GM18951 (cell line): ENCODE results near the gene FUT2.

ENCODE experiments used
- POLR2A ChIP-seq: IDR thresholded peaks from 4 replicates; pipeline ENCODE4 v1.6.1; 2011; ENCODE audit warnings: mild to moderate bottlenecking; ENCODE audit not compliant: insufficient read length, insufficient read depth; ENCODE audit errors: extremely low read depth
- in situ Hi-C: fragments of 300-500 bp; cut with MboI; formaldehyde crosslinking; loops from one replicate; pipeline ENCODE4 v1.12.0; 2022; ENCODE audit warnings: low sequenced_read_pairs, mixed read lengths, inconsistent platforms; ENCODE audit not compliant: unreplicated experiment

Gene FUT2

GRCh38 chr19:48734625-48735024 is 38.9 kb downstream of the FUT2 start:
- in situ Hi-C loops: no loop called here
- TF ChIP-seq POLR2A: no peak

DNA sequence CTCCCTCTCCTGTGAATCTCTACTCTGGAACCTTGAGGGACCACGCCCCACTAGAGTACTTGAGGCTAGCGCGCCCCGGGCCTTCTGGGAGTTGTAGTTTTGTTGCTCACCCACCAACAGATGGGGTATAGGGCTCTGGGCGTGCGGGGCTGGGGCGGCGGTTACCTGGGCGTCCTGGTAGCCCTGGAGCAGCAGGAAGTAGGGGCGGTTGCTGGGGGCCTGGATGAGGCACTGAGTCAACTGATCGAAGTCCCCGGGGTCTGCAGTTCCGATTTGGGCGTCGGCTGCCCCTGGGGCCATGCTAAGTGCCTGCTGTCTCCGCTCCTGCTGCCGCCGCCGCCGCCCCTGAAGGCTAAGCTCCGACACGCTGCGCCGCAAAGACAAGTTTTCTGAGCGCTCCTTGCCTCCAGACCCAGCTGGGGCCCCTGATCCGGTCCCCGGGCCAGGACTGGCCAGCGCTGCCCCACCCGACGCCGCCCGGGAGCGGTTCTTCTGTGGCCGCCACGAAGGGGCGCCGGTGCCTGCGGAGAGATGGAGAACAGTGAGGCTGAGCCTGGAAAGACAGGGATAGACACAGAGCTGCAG is 39.4 kb downstream of the FUT2 start:
- in situ Hi-C loops: no loop called here
- TF ChIP-seq POLR2A: no peak

DNA sequence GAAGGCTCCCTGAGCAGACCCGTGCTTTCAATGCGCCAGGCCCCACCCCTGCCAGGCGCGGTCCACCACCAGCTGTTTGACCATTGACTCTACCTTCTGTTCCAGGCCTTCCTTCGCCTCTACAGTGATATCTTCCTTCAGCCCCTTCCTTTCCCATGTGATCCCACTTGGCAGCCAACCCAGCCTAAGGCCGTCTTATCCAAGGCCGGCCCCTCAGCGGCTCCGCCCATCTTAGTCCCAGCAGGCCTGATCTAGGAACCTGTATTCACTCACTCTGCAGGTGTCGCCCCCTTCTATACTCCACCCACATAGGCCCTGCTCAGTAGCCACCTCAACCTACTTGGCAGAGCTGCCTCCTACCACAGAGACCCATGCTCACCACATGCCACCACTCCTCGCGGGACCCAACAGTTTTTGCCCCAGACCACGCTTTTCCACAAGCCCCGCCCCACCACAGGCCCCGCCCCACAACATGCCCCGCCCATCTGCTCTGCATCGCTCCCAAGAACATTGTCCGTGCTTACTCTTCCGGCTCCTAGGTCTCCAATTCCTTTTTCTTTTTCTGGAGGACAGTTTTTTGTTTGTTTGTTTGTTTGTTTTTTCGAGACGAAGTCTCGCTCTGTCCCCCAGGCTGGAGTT is 41.7 kb downstream of the FUT2 start:
- in situ Hi-C loops: no loop called here
- no peak for TF ChIP-seq POLR2A

DNA sequence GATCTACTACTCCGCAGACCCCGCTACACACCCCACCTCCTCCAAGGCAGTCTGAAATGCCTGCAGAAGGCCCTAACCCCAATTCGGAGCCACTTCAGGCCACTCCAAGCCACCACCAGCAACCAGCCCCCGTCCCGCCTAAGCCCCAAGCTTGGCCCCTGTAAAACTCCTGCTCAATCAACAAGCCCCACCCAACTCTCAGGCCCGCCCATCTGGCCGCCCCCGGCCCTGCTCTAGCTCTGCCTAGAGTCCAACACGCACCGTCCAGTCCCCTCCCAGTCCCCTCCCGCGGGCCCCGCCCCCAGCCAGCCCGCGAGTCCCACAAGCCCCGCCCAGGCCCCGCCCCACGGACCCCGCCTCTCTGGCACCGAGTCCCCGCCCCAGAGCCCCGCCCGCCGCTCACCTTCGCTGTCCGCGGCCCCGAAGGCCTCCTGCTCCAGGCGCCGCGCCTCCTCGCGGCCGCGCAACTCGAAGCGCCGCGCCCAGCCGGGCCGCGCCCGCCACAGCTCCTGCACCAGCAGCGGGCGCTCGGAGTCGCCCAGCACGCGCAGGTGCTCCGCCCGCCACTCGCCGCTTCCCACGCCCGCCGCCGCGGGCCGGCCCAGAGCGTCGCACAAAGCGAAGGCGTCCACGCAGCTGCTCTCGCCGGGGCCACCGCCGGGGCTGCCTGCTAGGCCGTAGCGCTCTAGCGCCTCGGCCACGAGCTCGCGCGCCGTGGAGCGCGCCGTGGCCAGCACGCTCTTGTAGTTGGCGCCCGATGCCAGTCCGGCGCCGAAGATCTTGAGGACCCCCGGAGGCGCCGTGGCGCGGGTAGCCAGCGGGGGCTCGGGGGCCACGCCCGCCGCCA is 43.0 kb downstream of the FUT2 start:
- in situ Hi-C loops: no loop called here

DNA sequence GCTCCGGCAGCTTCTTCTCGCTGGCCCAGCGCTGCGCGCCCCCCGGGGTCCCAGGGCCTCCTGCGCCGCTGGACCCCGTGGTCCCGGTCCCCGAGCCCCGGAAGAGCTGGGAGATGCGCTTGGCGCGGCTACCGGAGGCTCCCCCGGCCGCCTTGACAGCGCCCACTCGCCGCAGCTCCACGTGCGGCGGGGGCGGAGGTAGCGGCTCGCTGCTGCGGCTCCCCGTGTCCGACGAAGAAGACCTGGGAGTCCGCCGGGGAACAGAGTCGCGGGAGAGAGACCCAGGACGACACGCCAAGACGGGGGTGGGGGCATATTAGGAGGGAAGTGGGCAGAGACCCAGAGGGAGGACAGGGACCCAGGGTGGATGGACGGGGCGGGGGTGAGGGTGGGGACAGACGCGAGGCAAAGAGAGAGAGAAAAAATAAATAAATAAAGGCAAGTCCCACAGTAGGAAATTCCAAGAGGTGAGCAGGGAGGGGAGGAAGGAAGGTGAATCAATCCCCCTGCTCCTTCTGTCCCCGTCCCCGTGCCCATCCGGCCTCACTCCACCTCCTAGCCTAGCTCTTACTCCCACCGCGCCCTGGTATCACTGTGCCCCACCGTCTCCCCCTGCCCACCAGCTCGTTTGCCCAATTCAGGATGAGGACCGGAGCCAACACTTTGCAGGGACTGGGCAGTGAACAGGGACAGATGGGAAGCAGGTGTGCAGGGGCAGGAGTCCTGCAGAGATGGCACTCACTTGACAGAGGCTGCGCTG is 43.8 kb downstream of the FUT2 start:
- no peak for TF ChIP-seq POLR2A

More for the DNA sequence above, 43.0 kb downstream of the FUT2 start:
- no peak for TF ChIP-seq POLR2A

GRCh38 chr19:48740164-48740972 is 44.6 kb downstream of the FUT2 start, which contains the start of gene RASIP1:
Gene RASIP1, minus strand, starts transcription at chr19:48740610. Its CDS starts 328 bp downstream, at chr19:48740282.
- no peak for TF ChIP-seq POLR2A
- in situ Hi-C loops: no loop called here

More for the DNA sequence above, 43.8 kb downstream of the FUT2 start:
- in situ Hi-C loops: no loop called here

DNA sequence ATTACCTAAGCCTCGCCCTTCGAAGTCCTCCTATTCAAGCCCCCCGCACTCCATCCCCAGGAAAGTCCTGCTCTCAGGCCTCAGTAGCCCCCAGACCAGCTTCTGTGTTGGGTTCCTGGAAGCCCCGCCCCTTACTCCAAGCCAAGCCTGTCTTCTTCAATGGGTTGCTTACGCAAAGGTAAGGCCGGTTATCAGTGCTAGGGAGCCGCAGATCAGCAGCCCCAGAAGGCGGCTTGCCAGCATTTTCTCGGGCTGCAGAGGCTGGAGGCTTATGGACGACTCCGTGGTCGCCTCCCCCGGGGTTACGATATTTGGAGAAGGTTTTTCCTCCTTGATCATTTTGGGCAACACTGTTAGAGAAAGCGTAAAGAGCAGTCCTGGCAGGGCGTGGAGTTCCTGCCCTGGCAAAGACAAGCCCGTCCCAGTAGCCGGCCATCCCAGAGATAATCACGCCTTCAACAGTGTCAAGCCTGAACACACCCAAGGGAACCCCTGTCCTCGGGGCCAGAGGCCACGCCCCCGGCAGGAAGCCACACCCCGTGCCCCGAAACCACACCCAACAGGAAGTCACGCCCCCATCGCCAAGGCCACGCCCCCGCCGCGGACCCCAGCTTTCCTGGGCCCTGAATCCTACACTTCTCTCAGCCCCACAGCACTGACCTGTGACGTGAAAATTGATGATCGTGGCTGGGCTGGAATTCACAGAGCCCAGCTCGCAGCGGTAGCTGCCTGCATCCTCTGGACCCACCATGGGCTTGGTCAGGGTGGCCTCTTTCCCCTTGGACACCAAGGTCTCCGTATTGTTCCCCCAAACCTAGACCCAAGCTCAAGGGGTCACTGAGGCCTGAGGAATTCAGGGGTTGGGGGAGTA is 45.6 kb downstream of the FUT2 start:
- TF ChIP-seq POLR2A: no peak
- in situ Hi-C loops: no loop called here

GRCh38 chr19:48742096-48742495 is 46.3 kb downstream of the FUT2 start:
- no peak for TF ChIP-seq POLR2A
- in situ Hi-C loops: no loop called here

DNA sequence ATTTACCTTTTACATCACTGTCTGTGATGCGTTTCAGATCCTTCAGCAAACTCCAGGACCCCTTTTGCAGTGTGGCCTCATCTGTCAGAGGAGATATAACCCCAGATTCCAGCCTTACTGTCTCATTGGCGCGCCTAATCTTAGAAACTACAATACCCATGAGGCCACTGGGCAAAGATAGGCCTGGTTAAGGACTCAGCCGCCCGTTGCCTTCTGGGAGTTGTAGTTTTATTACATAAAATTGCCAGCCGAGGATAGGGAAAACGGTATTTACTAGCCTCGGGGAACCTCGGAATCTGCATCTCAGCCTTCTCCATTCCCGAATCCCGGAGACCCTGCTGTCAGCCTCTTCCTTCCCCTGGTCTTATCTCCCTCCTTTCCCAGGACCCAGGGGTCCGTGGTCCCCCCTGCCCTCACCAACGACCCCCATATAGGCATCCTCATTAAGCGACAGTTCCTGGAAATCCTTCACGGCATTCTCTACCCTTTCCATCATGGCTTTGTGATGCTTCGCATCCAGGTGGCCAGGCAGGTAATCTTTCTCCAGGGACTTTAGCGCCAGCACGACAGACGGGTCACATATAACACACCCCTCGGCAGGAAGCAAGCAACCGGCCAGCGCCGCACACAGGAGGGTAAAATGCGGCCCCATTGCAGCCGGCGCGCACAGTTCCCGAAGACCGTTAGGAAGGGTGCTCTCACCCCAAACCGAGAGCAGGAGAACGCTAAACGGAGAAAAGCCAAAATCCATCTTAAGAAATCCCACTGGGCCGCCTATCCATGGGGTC is 49.6 kb downstream of the FUT2 start:
- TF ChIP-seq POLR2A: no peak
- in situ Hi-C loops: no loop called here

DNA sequence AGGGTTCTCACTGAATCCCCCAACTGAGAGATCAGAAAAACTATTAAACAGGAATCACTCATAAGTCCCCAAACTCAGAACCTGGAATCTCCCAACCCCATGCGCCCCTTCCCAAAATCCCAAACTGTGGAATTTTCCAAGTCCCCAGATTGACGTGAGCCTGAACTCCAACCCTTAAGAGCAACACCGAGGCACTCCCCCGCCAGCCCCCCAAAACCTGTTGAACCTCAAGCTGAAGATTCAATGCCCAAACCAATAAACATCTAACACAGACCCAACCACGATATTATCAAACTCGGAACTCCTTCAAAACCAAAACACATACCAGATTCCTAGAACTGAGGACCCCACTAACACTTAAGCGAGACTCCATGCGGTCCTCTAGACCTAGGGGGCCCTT is 50.3 kb downstream of the FUT2 start:
- TF ChIP-seq POLR2A: no peak
- in situ Hi-C loops: no loop called here

DNA sequence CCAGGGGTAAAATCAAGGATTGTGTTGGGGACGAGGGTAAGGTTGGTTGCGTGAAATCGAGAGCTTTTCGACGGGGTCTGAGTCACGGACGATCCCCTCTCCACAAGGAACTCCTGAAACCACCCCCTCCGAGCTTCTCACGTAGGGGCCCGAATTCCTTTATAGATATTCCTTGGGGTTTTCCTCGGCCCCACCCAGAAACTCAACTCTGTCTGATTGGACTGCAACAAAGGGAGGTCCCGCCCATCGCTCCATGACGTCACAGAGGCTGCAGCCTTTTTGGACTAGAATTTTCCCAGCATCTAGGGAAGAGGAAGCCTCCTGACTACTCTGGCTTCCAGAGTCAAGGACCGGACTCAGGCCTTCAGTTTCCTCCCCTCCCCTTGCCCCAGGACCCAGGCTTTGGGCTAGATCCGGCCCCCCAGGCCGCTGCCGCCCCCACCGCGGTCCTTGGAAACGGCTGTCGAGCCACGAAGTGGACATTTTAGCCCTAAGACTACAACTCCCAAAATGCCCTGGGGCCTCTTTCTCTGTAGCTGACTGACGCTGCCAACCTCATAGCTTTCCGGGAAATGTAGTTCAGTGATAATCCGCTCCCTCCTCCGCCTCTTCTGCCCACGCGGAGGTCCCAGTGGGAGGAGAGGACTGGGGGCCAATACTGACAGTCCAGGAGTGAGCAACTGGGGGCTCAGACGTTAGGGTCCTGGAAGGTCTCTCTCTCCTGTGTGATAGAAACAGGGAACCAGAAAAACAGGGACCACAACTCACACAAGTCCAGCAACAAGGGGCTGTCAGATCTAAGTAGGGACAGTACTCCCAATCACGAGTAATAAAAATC is 51.2 kb downstream of the FUT2 start, which contains the start of gene IZUMO1:
IZUMO1 (minus strand) TSS at position 172 of the 838 bp plus-strand sequence. CDS start 1,050 bp downstream, outside the sequence.
- TF ChIP-seq POLR2A: no peak
- in situ Hi-C loops: no loop called here
